Uterus (tissue), 4 donors: ENCODE results near the gene LCN6. TPM values are rescaled to one million over a fixed set of nuclear protein-coding genes. Genes with fewer than 3 reads are reported as not detected.

Source experiments
- DNase-seq, 2 donors: peaks; one replicate each; pipeline ENCODE4 v3.0.0-alpha.2; 2019 to 2020
- H3K27ac ChIP-seq, 2 donors: fragments of 200-600 bp; sonication (generic); 1 replicate in 1 of 2; 2 replicates in 1 of 2; pipeline ENCODE4 v1.5.1; 2016 to 2018
- H3K27me3 ChIP-seq, 2 donors: fragments of 200-600 bp; sonication (generic); one replicate each; pipeline ENCODE4 v1.5.1; 2018 to 2019; ENCODE audit warnings: control low read depth in 1 of 2
- H3K36me3 ChIP-seq, 2 donors: fragments of 200-600 bp; sonication (generic); one replicate each; pipeline ENCODE4 v1.5.1; 2019; ENCODE audit warnings: control low read depth in 1 of 2
- H3K4me1 ChIP-seq, 2 donors: fragments of 200-600 bp; sonication (generic); one replicate each; pipeline ENCODE4 v1.5.1; 2018 to 2019; ENCODE audit warnings: control low read depth in 1 of 2
- H3K4me3 ChIP-seq, 2 donors: fragments of 200-600 bp; sonication (generic); 1 replicate in 1 of 2; 2 replicates in 1 of 2; pipeline ENCODE4 v1.5.1; 2018 to 2019; ENCODE audit warnings: mild to moderate bottlenecking in 1 of 2
- H3K9me3 ChIP-seq, 2 donors: fragments of 200-600 bp; sonication (generic); one replicate each; pipeline ENCODE4 v1.5.1; 2019; ENCODE audit warnings: control low read depth in 1 of 2
- POLR2A ChIP-seq, 2 donors: fragments of 450-650 bp; IDR thresholded peaks; one replicate each; pipeline ENCODE4 v1.6.1; 2016; ENCODE audit warnings: antibody characterized with exemption in 2 of 2, mild to moderate bottlenecking in 1 of 2, moderate library complexity in 1 of 2
- intact Hi-C: fragments of 100-400 bp; cut with DNase I; formaldehyde crosslinking; loops from one replicate; pipeline ENCODE4 v1.15.1; 2023; ENCODE audit warnings: low total_unique reads
- total RNA-seq, 4 donors: library from RNA; depleted of rRNA in 3 of 4; stranded (reverse); fragments of >200 nt in 3 of 4; gene quantifications; one replicate each; pipeline versions ENCODE4 v1.1.0 to v1.2.4, GENCODE V29; 2014 to 2023
- TF ChIP-seq, protein P1 (sequence below), 4 experiments: fragments of 200-600 bp in 2 of 4; fragments of 450-650 bp in 2 of 4; sonication (generic) in 2 of 4; IDR thresholded peaks; one replicate each; pipeline ENCODE4 v1.5.1; 2016 to 2019; ENCODE audit warnings: antibody characterized with exemption in 4 of 4, mild to moderate bottlenecking in 2 of 4, moderate library complexity in 1 of 4
- donor health status: DM: yes; HTN: yes; CAD: no.

LCN6 gene
- total RNA-seq, 4 donors from 2014 or later, result 1.2 to 164 (median 89.7) TPM

DNA sequence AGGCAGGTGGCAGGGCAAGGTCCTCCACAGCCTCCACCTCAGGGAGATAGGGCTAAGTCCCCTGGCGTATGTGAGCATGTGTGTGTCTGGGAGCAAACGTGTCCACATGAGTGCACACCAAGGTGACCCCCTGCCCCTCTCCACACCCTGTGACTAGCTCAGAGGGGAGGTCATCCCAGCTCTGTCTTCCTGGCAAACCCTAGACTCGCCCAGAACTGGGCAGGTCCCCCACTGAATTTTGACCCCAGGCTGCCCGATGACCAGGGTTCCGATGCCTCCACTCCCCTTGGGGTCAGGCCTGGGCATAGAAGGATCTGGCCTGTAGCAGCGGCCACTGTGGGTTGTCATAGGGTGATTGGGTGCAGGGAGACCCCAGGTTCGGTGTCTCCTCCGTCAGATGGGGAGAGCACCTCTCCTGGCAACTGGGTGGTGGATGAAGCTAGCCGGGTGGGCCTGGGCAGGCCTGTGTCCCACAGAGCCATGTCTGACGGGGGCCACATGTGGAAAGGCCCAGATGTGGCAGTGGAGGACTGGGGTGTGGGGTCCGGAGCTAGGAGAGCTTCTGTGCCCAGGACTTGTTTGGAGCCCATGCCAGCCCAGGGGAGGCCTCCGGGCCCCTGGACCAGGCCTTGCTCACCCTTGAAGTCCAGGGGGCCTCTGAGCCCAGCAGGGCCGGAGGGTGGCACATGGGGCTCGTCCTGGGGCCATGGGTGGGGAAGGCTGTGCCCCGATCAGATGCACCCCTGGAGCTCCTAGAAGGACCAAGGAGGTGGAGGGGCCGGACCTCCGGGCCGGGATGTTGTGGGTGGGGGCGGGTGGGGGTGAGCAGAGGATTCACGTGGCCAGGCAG lies 29.8 kb downstream of the LCN6 start:
- no peaks in the 10 kb centered on the region for H3K36me3 ChIP-seq
- no peak overlapping the region for H3K27ac ChIP-seq
- TF ChIP-seq, protein P1, sequence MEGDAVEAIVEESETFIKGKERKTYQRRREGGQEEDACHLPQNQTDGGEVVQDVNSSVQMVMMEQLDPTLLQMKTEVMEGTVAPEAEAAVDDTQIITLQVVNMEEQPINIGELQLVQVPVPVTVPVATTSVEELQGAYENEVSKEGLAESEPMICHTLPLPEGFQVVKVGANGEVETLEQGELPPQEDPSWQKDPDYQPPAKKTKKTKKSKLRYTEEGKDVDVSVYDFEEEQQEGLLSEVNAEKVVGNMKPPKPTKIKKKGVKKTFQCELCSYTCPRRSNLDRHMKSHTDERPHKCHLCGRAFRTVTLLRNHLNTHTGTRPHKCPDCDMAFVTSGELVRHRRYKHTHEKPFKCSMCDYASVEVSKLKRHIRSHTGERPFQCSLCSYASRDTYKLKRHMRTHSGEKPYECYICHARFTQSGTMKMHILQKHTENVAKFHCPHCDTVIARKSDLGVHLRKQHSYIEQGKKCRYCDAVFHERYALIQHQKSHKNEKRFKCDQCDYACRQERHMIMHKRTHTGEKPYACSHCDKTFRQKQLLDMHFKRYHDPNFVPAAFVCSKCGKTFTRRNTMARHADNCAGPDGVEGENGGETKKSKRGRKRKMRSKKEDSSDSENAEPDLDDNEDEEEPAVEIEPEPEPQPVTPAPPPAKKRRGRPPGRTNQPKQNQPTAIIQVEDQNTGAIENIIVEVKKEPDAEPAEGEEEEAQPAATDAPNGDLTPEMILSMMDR (IDR thresholded peaks at IDR 0.05), result no peak
- no peak for TF ChIP-seq POLR2A (IDR thresholded peaks at IDR 0.05)
- no peak overlapping the region for H3K4me3 ChIP-seq
- peaks cover 0 to 8% of the 10 kb centered on the region in 2 donors for H3K4me1 ChIP-seq
- DNase-seq, result no peak
- H3K9me3 ChIP-seq, result no peaks in the 10 kb centered on the region
- intact Hi-C loops, result no loop called here
- H3K27me3 ChIP-seq, result no peaks in the 10 kb centered on the region

DNA sequence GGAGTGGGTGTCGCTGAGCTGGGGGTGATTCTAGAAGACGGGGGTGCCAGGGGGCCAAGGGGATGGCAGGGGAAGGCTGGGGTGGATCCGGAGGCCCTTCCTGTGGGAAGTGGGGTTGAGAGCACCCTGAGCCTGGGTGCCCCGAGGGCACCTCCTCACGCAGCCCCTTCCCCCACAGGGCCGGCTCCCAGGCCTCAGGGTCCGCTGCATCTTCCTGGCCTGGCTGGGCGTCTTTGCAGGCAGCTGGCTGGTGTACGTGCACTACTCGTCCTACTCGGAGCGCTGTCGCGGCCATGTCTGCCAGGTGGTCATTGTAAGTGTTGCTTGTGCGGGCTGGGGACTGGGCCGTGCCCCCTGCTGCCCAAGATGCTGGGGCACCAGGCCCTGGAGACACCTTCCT lies 30.9 kb downstream of the LCN6 start:
- Histone ChIP-seq H3K4me3 (no peak overlapping the region), H3K36me3 (no peaks in the 10 kb centered on the region), H3K27me3 (no peaks in the 10 kb centered on the region), H3K27ac (no peak overlapping the region), H3K4me1 (peaks cover 0 to 8% of the 10 kb centered on the region in 2 donors), H3K9me3 (no peaks in the 10 kb centered on the region)
- TF ChIP-seq, protein P1 (IDR thresholded peaks at IDR 0.05), result no peak
- no peak for TF ChIP-seq POLR2A (IDR thresholded peaks at IDR 0.05)
- no peak for DNase-seq
- intact Hi-C loops, result no loop called here

DNA sequence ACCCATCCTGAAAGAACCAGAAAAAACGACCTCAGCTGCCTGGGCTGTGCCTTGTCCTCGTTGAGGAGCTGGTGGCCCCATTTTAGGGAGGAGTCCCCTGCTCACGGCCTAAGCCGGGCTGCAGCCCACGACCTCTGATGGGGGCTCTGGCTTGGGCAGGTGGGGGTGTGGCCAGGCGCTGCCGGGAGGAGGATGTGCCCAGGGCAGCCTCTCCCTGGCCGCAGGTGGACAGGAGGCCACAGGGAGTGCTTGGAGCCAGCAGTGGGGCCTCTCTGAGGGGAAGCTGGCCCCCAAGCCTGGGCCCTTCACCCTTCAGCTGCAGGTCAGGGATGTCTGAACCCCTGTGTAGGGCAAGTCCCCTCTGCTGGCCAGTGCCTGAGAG lies 33.4 kb downstream of the LCN6 start:
- Histone ChIP-seq H3K4me3 (no peak overlapping the region), H3K9me3 (no peaks in the 10 kb centered on the region), H3K27ac (peak overlapping the region; percentile 62 to 72), H3K36me3 (no peaks in the 10 kb centered on the region), H3K4me1 (peaks cover 0 to 8% of the 10 kb centered on the region in 2 donors), H3K27me3 (no peaks in the 10 kb centered on the region)
- no peak for DNase-seq
- intact Hi-C loops, result no loop called here
- TF ChIP-seq, protein P1 (IDR thresholded peaks at IDR 0.05), result no peak
- no peak for TF ChIP-seq POLR2A (IDR thresholded peaks at IDR 0.05)

DNA sequence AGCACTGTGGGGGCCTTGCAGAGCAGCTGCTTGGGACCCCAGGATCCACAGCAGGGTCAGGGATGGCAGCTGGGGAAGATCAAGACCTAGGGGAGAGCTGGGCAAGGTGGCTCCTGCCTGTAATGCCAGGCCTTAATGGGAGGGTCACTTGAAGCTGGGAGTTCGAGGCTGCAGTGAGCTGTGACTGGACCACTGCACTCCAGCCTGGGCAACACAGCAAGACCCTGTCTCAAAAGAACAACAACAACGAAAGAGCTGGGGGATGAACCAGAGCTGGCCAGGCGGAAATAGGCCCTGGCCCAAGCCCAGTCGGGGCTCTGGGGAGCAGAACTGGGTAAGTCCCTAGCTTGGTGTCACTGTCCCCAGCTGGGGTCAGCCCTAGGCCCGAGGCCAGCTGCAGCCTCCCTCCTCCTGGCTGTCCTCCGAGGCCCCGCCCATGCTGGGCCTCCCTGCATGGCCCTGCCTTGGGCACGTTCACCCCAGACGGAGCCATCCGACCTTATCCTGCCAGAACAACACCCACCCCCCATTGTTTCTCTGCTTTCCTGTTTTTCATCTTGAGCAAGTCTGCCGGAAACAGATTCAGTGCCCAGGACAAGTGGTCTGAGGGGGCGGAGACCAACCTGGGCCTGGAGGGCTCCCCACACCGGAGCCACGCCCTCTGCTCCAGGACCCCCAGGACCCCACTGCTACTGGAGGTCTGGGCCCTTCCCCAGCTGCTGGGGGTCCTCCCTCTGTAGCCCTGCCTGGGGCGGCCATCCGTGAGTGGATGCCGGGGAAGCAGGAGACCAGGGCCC lies 34.0 kb downstream of the LCN6 start:
- Histone ChIP-seq H3K9me3 (no peaks in the 10 kb centered on the region), H3K4me3 (no peak overlapping the region), H3K27ac (peak overlapping the region; percentile 64 to 72), H3K36me3 (no peaks in the 10 kb centered on the region), H3K27me3 (no peaks in the 10 kb centered on the region), H3K4me1 (peaks cover 0 to 7% of the 10 kb centered on the region in 2 donors)
- DNase-seq, result peak in 1 of 2 donors; percentile 58
- intact Hi-C loops, result no loop called here
- TF ChIP-seq, protein P1 (IDR thresholded peaks at IDR 0.05), result no peak
- no peak for TF ChIP-seq POLR2A (IDR thresholded peaks at IDR 0.05)

DNA sequence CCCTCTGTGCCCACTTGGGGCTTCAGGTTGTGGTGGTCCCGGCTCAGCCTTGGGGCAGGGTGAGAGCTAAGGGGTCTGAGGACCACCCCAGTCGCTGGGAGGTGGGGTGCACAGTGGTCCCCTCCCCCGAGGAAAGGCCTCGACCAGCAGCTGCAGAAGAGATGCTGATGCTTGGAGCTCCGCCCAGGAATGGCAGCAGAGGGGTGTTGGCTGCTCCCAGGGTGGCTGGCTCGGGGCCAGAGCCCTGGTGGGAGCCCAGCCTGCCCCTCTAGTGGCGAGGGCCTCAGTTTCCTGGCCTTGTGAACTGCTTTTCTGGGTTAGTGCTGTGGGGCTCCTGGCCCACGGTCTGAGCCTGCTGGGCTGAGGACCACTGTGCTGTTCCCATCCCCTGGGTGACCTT lies 34.8 kb downstream of the LCN6 start:
- Histone ChIP-seq H3K9me3 (no peaks in the 10 kb centered on the region), H3K27ac (peak overlapping the region; percentile 64 to 66), H3K36me3 (no peaks in the 10 kb centered on the region), H3K4me1 (peaks cover 0 to 7% of the 10 kb centered on the region in 2 donors), H3K4me3 (peak overlapping the region in 1 of 2 donors; percentile 36), H3K27me3 (no peaks in the 10 kb centered on the region)
- no peak for TF ChIP-seq POLR2A (IDR thresholded peaks at IDR 0.05)
- TF ChIP-seq, protein P1 (IDR thresholded peaks at IDR 0.05), result no peak
- intact Hi-C loops, result no loop called here
- no peak for DNase-seq
